ENCODE results near the gene SEBOX. TPM values are rescaled to one million over a fixed set of nuclear protein-coding genes. Genes with fewer than 3 reads are reported as not detected.

SEBOX gene
- total RNA-seq, 4 donors from 2014 or later, result not detected

- intact Hi-C loops (cut with DNase I; ENCODE audit: low total_unique reads), result no loop called here
- no peak for DNase-seq (ENCODE audit: low spot score in 2 of 2)
- no peak overlapping the region for H3K4me3 ChIP-seq (ENCODE audit: low read depth, poor library complexity, severe bottlenecking)
- WGBS, 2 donors, result 95 to 97% methylated on average over 7 of the region's 7 CpGs
- TF ChIP-seq POLR2A (IDR thresholded peaks at IDR 0.05) (no peak), CTCF (IDR thresholded peaks at IDR 0.05) (no peak)
Measured at GRCh38 chr17:28350271-28350670, 14.7 kb downstream of the SEBOX start.

GRCh38 chr17:28348979-28349378 lies 16.0 kb downstream of the SEBOX start:
- DNase-seq (ENCODE audit: low spot score in 2 of 2), result no peak
- WGBS, 2 donors, result 59 to 60% methylated on average over 3 of the region's 3 CpGs
- no peak overlapping the region for H3K4me3 ChIP-seq (ENCODE audit: low read depth, poor library complexity, severe bottlenecking)
- intact Hi-C loops (cut with DNase I; ENCODE audit: low total_unique reads), result no loop called here
- TF ChIP-seq CTCF (IDR thresholded peaks at IDR 0.05) (no peak), POLR2A (IDR thresholded peaks at IDR 0.05) (no peak)

DNA sequence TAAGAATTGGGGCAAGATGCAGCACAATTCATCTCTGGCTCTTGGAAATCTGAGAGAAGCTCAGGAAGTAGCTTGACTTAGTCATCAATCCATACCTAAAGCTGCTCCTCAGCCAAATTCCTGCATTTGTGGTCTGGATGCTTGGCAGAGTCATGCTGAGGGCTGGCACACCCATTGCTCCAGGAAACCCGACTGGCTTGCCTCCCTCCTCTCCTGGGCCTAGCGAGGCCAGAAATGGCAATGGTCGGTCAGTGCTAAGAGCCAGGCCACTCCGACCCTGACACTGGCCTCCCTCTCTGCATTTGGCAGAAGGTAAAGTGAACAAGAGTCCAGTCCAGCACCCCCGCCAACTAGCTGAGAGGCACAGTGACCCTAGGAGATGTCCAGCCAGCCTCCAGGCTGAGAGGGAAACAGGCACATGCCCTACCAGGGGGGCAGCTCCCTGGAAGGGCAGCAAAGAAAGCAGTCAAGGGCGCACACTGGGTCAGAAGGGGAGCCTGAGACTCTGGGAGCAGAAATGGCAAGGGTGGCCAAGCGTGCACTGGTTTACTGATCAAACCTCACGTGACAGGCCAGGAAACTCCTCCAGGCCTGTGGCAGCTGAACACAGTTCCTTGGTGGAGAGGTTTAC lies 17.6 kb downstream of the SEBOX start:
- no peak for DNase-seq (ENCODE audit: low spot score in 2 of 2)
- no peak overlapping the region for H3K4me3 ChIP-seq (ENCODE audit: low read depth, poor library complexity, severe bottlenecking)
- 76 to 77% methylated on average over 8 of the region's 8 CpGs for WGBS, 2 donors
- intact Hi-C loops (cut with DNase I; ENCODE audit: low total_unique reads), result no loop called here
- TF ChIP-seq CTCF (IDR thresholded peaks at IDR 0.05), result no peak
- TF ChIP-seq POLR2A (IDR thresholded peaks at IDR 0.05), result no peak

- intact Hi-C loops (cut with DNase I; ENCODE audit: low total_unique reads), result no loop called here
- TF ChIP-seq CTCF (IDR thresholded peaks at IDR 0.05) (no peak), POLR2A (IDR thresholded peaks at IDR 0.05) (no peak)
- no peak for DNase-seq (ENCODE audit: low spot score in 2 of 2)
- H3K4me3 ChIP-seq (ENCODE audit: low read depth, poor library complexity, severe bottlenecking), result no peak overlapping the region
- WGBS, 2 donors, result 59 to 70% methylated on average over 7 of the region's 7 CpGs
Measured at GRCh38 chr17:28346746-28347246, 18.2 kb downstream of the SEBOX start.

DNA sequence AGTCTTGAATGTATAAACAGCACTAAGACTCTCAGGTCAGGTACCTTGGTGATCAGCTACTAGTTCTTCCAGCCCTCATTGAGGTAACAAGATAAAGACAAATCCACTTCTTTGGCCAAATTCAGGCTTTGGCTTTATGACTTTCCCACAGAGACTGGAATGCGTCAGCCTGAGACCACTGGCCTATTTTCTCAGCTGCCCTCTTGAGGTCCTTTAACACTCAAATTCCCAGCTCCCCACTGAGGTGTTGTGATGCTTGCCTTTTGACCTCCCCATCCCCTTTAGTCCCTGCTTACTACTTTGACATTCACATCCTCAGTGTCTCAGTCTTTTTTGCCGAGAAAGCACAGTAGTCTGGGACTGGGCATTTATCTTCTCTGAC lies 18.8 kb downstream of the SEBOX start:
- intact Hi-C loops (cut with DNase I; ENCODE audit: low total_unique reads), result no loop called here
- WGBS, 2 donors, result 83 to 88% methylated on average over 2 of the region's 2 CpGs
- no peak for DNase-seq (ENCODE audit: low spot score in 2 of 2)
- H3K4me3 ChIP-seq (ENCODE audit: low read depth, poor library complexity, severe bottlenecking), result no peak overlapping the region
- TF ChIP-seq POLR2A (IDR thresholded peaks at IDR 0.05) (no peak), CTCF (IDR thresholded peaks at IDR 0.05) (no peak)
